Right renal cortex interstitium (tissue), 3 donors: Measurements from ENCODE around the gene ECD. TPM values are rescaled to one million over a fixed set of nuclear protein-coding genes. Genes with fewer than 3 reads are reported as not detected.
A peak's percentile ranks its signal among the peaks of the same experiment; 100 is the strongest.

ENCODE experiments used
- DNase-seq, 3 donors: peaks; one replicate each; pipeline ENCODE4 v3.0.0-alpha.2; 2013; ENCODE audit warnings: low read depth in 3 of 3, low spot score in 2 of 3
- polyA plus RNA-seq, 3 donors: library from polyadenylated mRNA; unstranded; fragments of 120-200 nt; gene quantifications; one replicate each; pipeline ENCODE4 v1.2.1, GENCODE V29; 2013; ENCODE audit not compliant: insufficient read length in 3 of 3

Gene ECD
- polyA plus RNA-seq, 3 donors: 38.8 to 42.6 (median 41.3) TPM

- DNase-seq: no peak
These were observed 68.7 kb downstream of the ECD start for GRCh38 chr10:73099141-73099540.

DNA sequence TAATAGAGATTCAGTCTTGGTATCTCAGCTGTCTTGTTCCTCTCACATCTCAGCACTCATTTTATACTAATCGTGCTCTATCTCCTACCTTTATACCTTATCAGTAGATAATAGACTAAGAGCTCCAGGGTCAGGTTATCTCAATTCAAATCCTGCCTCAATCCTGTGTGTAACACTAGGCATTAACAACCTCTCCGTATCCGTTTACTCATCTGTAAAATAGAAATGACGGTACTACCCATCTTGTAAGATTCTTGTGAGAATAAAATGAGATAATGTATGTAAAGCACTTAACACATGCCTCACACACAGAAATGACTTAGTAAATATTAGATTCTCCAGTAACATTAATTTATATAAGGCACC, 70.5 kb downstream of the ECD start:
- DNase-seq: no peak

DNA sequence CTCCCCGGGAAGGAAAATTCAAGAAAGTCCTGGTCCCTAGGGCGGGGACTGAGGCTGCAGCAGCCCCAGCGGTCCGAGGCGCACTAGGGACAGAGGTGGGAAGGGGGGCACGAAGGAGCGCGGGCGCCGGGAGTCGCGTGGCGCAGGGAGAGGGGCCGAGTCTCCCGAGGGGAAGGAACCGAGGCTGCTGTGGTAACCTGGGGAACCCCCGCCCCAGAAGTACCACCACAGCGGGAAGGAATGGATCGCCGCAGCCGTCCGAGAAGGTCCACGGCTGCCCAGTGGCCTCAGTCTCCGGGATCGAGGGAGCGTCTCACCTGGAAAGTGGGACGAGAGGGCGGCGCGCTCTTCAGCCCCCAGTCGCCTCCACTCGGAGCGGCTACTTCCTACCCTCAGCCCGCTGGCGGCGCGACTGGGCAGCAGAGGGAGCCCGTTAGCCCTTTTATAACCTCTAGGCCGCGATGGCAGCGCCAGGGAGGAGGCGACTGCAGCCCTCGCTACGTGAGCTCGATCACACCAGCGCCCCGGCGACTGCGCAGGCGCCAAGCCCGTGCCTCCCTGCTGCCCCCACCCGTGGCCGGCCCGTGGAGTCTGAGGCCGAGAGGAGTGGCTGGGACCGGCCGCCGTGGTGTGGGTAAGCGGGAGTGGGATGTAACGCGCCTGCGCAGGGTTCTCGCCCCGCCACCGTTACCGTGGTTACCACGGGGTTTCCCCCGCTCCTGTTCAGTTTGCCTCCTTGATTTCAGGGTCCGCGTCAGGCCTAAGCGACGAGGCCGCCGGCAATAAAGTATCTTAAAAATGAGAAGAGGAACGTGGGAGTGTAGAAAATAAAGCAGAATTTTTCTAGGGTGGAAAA, 71.1 kb downstream of the ECD start, which contains the start of gene P4HA1:
Gene P4HA1, minus strand, starts transcription at position 418 of the 856 bp plus-strand sequence. CDS start 21,983 bp downstream, outside the sequence.
- DNase-seq: peak; percentile 79 to 91 (median 86)

DNA sequence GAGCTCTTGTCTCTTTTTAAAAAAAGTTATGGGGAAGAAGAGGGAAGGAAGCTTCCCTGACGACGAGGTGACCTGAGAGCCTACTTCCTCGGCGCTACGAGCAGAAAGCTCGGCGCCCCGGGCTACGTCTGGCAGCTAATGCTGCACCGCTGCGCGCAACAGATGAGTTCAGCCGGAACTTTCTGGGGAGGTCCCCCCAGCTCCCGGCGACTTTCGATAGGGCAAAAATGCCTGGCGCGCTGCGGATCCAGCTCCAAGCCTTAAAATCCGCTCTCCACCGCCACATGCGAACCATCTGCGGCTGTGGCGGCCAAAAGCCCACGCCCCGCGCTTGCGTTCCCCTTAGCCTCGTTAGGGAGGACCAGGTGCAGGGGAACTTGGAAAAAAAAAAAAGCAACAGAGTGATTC, 71.8 kb downstream of the ECD start:
- no peak for DNase-seq

GRCh38 chr10:73095481-73096021, 72.3 kb downstream of the ECD start:
- DNase-seq: peak; percentile 63 to 71 (median 67)

DNA sequence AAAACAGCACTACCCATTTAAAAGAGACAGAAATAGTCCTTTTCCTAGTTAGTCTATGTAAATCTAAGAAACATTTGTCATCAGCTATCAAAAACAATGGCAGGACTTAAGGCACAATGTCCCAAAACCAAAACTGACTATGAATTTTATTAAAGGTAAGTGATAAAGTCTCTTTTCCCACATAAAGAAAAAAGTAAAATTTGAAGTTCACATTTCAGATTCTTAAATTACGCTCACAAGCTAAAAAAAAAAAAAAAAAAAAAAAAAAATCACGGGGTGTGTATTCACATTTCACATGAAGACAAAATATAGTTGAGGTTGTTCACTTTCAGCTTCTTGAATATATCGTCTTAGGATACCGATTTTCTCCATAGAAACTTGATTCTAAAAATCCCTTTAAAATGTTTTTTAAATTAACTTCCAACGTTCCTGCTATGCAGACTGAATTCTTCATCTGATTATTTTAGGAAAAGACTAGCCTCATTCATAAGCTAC, 72.8 kb downstream of the ECD start:
- no peak for DNase-seq

- no peak for DNase-seq
These were observed 73.6 kb downstream of the ECD start for GRCh38 chr10:73093922-73094850.

- DNase-seq: no peak
These were observed 75.0 kb downstream of the ECD start for GRCh38 chr10:73092830-73093229.

GRCh38 chr10:73088304-73088703, 79.5 kb downstream of the ECD start:
- DNase-seq: no peak

GRCh38 chr10:73086816-73087215, 81.0 kb downstream of the ECD start:
- DNase-seq: no peak

DNA sequence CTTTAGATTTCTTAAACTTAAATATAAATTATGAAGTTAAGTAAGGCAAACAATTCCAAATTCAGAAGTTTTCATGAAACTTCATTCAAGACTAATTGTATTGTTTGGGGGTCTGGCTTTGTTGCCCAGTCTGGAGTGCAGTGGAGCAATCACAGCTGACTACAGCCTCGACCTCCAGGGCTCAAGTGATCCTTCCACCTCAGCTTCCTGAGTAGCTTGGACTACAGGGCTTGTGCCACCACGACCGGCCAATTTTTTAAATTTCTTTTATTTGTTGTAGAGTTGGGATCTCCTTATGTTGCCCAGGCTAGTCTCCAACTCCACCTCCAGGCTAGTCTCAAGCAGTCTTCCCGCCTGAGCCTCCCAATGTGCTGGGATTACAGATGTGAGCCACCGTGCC, 83.6 kb downstream of the ECD start:
- no peak for DNase-seq

Other genes with a start within 250 kb of the ECD start
- 1 to 10 TPM; 6.7 to 9.3 (median 6.9) TPM for gene PLA2G12B, start 213.2 kb downstream of the ECD start, polyA plus RNA-seq
- gene P4HA1, start 71.1 kb downstream of the ECD start, polyA plus RNA-seq: 100 to 1,000 TPM in 1 of 3 donors, 10 to 100 TPM in 2; 78.1 to 104 (median 93.6) TPM
- 1 to 10 TPM; 5.2 to 5.7 (median 5.6) TPM for gene NUDT13, start 57.6 kb downstream of the ECD start, polyA plus RNA-seq
- gene FAM149B1, start 111 bp upstream of the ECD start, polyA plus RNA-seq: 10 to 100 TPM; 41.3 to 45.1 (median 41.4) TPM
- 10 to 100 TPM; 27.4 to 34.2 (median 33.6) TPM for gene DNAJC9, start 79.2 kb upstream of the ECD start, polyA plus RNA-seq
- 10 to 100 TPM; 73.1 to 80.8 (median 80.3) TPM for gene MRPS16, start 84.6 kb upstream of the ECD start, polyA plus RNA-seq
- gene CFAP70, start 190.9 kb upstream of the ECD start, polyA plus RNA-seq: 10 to 100 TPM; 12.0 to 14.1 (median 12.4) TPM
- gene ANXA7, start 246.1 kb upstream of the ECD start, polyA plus RNA-seq: 100 to 1,000 TPM in 1 of 3 donors, 10 to 100 TPM in 2; 95.7 to 103 (median 99.3) TPM